Fibroblast of peridontal ligament (primary cell): ENCODE data around the gene GLYATL1B.
"Not testable (repeated sequence)": the region's sequence is repeated elsewhere in the genome, so short reads cannot be mapped to it uniquely, and the experiment has no call there.

Experiments used
- DNase-seq: peaks from one replicate; pipeline ENCODE4 v3.0.0-alpha.2; 2010; ENCODE audit errors: extremely low read depth

The GLYATL1B gene

GRCh38 chr11:59086007-59086406, at the start of gene GLYATL1B:
GLYATL1B (plus strand) TSS chr11:59086307; CDS start chr11:59086307, 0 bp downstream.
- DNase-seq: not testable (repeated sequence)

GRCh38 chr11:59036542-59036941, 49.6 kb upstream of the GLYATL1B start:
- DNase-seq: not testable (repeated sequence)

GRCh38 chr11:59037434-59037833, 48.7 kb upstream of the GLYATL1B start:
- DNase-seq: not testable (repeated sequence)

- DNase-seq: no peak
Measured at GRCh38 chr11:59040607-59041006, 45.5 kb upstream of the GLYATL1B start.

GRCh38 chr11:59051383-59051782, 34.7 kb upstream of the GLYATL1B start:
- not testable (repeated sequence) for DNase-seq

GRCh38 chr11:59052355-59052754, 33.8 kb upstream of the GLYATL1B start:
- not testable (repeated sequence) for DNase-seq

GRCh38 chr11:59053387-59053786, 32.7 kb upstream of the GLYATL1B start:
- DNase-seq: peak; percentile 53

- DNase-seq: peak; percentile 90
Measured at GRCh38 chr11:59058120-59059033, 27.7 kb upstream of the GLYATL1B start.

GRCh38 chr11:59060096-59060495, 26.0 kb upstream of the GLYATL1B start:
- not testable (repeated sequence) for DNase-seq

- DNase-seq: no peak
Measured at GRCh38 chr11:59062602-59063529, 23.2 kb upstream of the GLYATL1B start.

- DNase-seq: not testable (repeated sequence)
Measured at GRCh38 chr11:59063996-59064727, 21.9 kb upstream of the GLYATL1B start.

GRCh38 chr11:59069087-59069486, 17.0 kb upstream of the GLYATL1B start:
- no peak for DNase-seq

GRCh38 chr11:59076876-59077571, 9.1 kb upstream of the GLYATL1B start:
- no peak for DNase-seq

GRCh38 chr11:59078435-59078834, 7.7 kb upstream of the GLYATL1B start:
- DNase-seq: no peak

GRCh38 chr11:59079086-59079485, 7.0 kb upstream of the GLYATL1B start:
- DNase-seq: no peak

- DNase-seq: not testable (repeated sequence)
Measured at GRCh38 chr11:59080421-59080820, 5.7 kb upstream of the GLYATL1B start.

- not testable (repeated sequence) for DNase-seq
Measured at GRCh38 chr11:59081430-59082020, 4.6 kb upstream of the GLYATL1B start.

- DNase-seq: no peak
Measured at GRCh38 chr11:59088162-59088561, 2.1 kb downstream of the GLYATL1B start.

- DNase-seq: not testable (repeated sequence)
Measured at GRCh38 chr11:59093576-59093975, 7.5 kb downstream of the GLYATL1B start.

- not testable (repeated sequence) for DNase-seq
Measured at GRCh38 chr11:59095225-59095624, 9.1 kb downstream of the GLYATL1B start.
